Caco-2 (cell line): Measurements from ENCODE around the gene MPPED2. TPM values are rescaled to one million over a fixed set of nuclear protein-coding genes. Genes with fewer than 3 reads are reported as not detected.

Source experiments
- BruUV-seq: library from RNA; stranded (reverse); fragments of 400-500 nt; replicated peaks from 2 replicates; lab custom pipeline; 2021; lab: Mats Ljungman, UMichigan
- CTCF ChIA-PET: fragments of 300-600 bp; sonication (Branson Sonifier 250); formaldehyde crosslinking; loops from one replicate; lab custom pipeline; 2022; ENCODE audit warnings: antibody characterized with exemption; lab: Charles Lee
- POLR2A ChIA-PET: fragments of 300-600 bp; sonication (Branson Sonifier 250); formaldehyde crosslinking; loops from one replicate; lab custom pipeline; 2022; ENCODE audit warnings: antibody characterized with exemption; lab: Charles Lee
- DNase-seq, 2 experiments: peaks; one replicate each; pipeline versions ENCODE4 v3.0.0 to v3.0.0-alpha.2; 2020 to 2022
- H3K27me3 ChIP-seq: replicated peaks from 2 replicates; pipeline ENCODE4 v1.6.0; 2011; ENCODE audit warnings: low read length; ENCODE audit not compliant: control insufficient read depth, insufficient read depth
- H3K36me3 ChIP-seq: 2 replicates; pipeline ENCODE4 v1.5.1; 2011; ENCODE audit warnings: low read length; ENCODE audit not compliant: control insufficient read depth, insufficient read depth
- H3K4me1 ChIP-seq: fragments of 250-450 bp; sonication (Bioruptor Pico); 2 replicates; pipeline ENCODE4 v1.5.1; 2020; ENCODE audit warnings: mild to moderate bottlenecking
- H3K4me3 ChIP-seq: 2 replicates; pipeline ENCODE4 v1.5.1; 2011; ENCODE audit warnings: low read depth, mild to moderate bottlenecking, control low read depth, low read length
- H3K9me3 ChIP-seq: fragments of 250-450 bp; sonication (Bioruptor Pico); 2 replicates; pipeline ENCODE4 v1.5.1; 2020; ENCODE audit warnings: mild to moderate bottlenecking, moderate library complexity
- H3K27ac Mint-ChIP-seq: one replicate; pipeline ENCODE4 v1.8.0; 2022; ENCODE audit warnings: mixed read lengths; ENCODE audit not compliant: unreplicated experiment
- H3K27me3 Mint-ChIP-seq: one replicate; pipeline ENCODE4 v1.8.0; 2022; ENCODE audit warnings: mixed read lengths; ENCODE audit not compliant: insufficient read depth, unreplicated experiment
- H3K36me3 Mint-ChIP-seq: one replicate; pipeline ENCODE4 v1.8.0; 2022; ENCODE audit warnings: mild to moderate bottlenecking, mixed read lengths; ENCODE audit not compliant: insufficient read depth, unreplicated experiment
- H3K4me1 Mint-ChIP-seq: one replicate; pipeline ENCODE4 v1.8.0; 2022; ENCODE audit warnings: low read depth, mixed read lengths; ENCODE audit not compliant: unreplicated experiment
- H3K4me3 Mint-ChIP-seq: one replicate; pipeline ENCODE4 v1.8.0; 2022; ENCODE audit warnings: mild to moderate bottlenecking, moderate library complexity, mixed read lengths; ENCODE audit not compliant: unreplicated experiment
- H3K9me3 Mint-ChIP-seq: one replicate; pipeline ENCODE4 v1.8.0; 2022; ENCODE audit warnings: mixed read lengths; ENCODE audit not compliant: unreplicated experiment
- CTCF ChIP-seq, 2 experiments: fragments of 200-600 bp in 1 of 2; IDR thresholded peaks; 1 replicate in 1 of 2; 2 replicates in 1 of 2; pipeline versions ENCODE4 v1.5.1 to v1.8.0; 2011 to 2022; ENCODE audit warnings: antibody characterized with exemption in 1 of 2, control low read depth in 1 of 2, inconsistent platforms in 1 of 2, low read depth in 1 of 2, low read length in 1 of 2, mild to moderate bottlenecking in 1 of 2, moderate library complexity in 1 of 2; ENCODE audit not compliant: insufficient read depth in 1 of 2, severe bottlenecking in 1 of 2, unreplicated experiment in 1 of 2
- intact Hi-C: fragments of 100-400 bp; cut with micrococcal nuclease; formaldehyde crosslinking; loops from one replicate; pipeline ENCODE4 v1.10.0; 2022; ENCODE audit not compliant: unreplicated experiment
- total RNA-seq: library from RNA; stranded (reverse); gene quantifications from 2 replicates; pipeline ENCODE4 v1.2.3, GENCODE V29; 2022

The MPPED2 gene
- total RNA-seq, 1 experiment from 2014 or later, result not detected

GRCh38 chr11:30610628-30611027 lies 24.5 kb upstream of the MPPED2 start:
- no peak overlapping the region for H3K27ac Mint-ChIP-seq
- no TSS peak for BruUV-seq
- Histone ChIP-seq H3K4me1 (no peaks in the 10 kb centered on the region), H3K4me3 (no peak overlapping the region), H3K9me3 (no peaks in the 10 kb centered on the region), H3K36me3 (no peaks in the 10 kb centered on the region), H3K27me3 (no peaks in the 10 kb centered on the region)
- intact Hi-C loops, result no loop called here
- ChIA-PET POLR2A (no interaction called here), CTCF (no interaction called here)
- H3K9me3 Mint-ChIP-seq, result no peaks in the 10 kb centered on the region
- H3K36me3 Mint-ChIP-seq, result no peaks in the 10 kb centered on the region
- H3K27me3 Mint-ChIP-seq, result no peaks in the 10 kb centered on the region
- DNase-seq, result no peak
- no peak for TF ChIP-seq CTCF (IDR thresholded peaks at IDR 0.05; ENCODE audit: insufficient read depth in 1 of 2, low read depth in 1 of 2, low read length in 1 of 2, severe bottlenecking in 1 of 2, unreplicated experiment in 1 of 2)
- no peaks in the 10 kb centered on the region for H3K4me1 Mint-ChIP-seq
- H3K4me3 Mint-ChIP-seq, result no peak overlapping the region

- Mint-ChIP-seq H3K9me3 (no peaks in the 10 kb centered on the region), H3K4me3 (no peak overlapping the region), H3K27ac (no peak overlapping the region), H3K27me3 (peaks cover 3% of the 10 kb centered on the region), H3K36me3 (no peaks in the 10 kb centered on the region), H3K4me1 (no peaks in the 10 kb centered on the region)
- ChIA-PET POLR2A (no interaction called here), CTCF (no interaction called here)
- intact Hi-C loops, result no loop called here
- no peaks in the 10 kb centered on the region for H3K27me3 ChIP-seq
- no peak for TF ChIP-seq CTCF (IDR thresholded peaks at IDR 0.05; ENCODE audit: insufficient read depth in 1 of 2, low read depth in 1 of 2, low read length in 1 of 2, severe bottlenecking in 1 of 2, unreplicated experiment in 1 of 2)
- no peaks in the 10 kb centered on the region for H3K9me3 ChIP-seq
- no peaks in the 10 kb centered on the region for H3K36me3 ChIP-seq
- H3K4me3 ChIP-seq, result no peak overlapping the region
- BruUV-seq, result no TSS peak
- DNase-seq, result no peak
- H3K4me1 ChIP-seq, result no peaks in the 10 kb centered on the region
Measured at GRCh38 chr11:30608534-30608933, 22.4 kb upstream of the MPPED2 start.

- Mint-ChIP-seq H3K36me3 (no peaks in the 10 kb centered on the region), H3K27ac (no peak overlapping the region), H3K27me3 (peaks cover 3% of the 10 kb centered on the region), H3K4me1 (no peaks in the 10 kb centered on the region), H3K4me3 (no peak overlapping the region), H3K9me3 (no peaks in the 10 kb centered on the region)
- H3K27me3 ChIP-seq, result no peaks in the 10 kb centered on the region
- no TSS peak for BruUV-seq
- no peaks in the 10 kb centered on the region for H3K36me3 ChIP-seq
- intact Hi-C loops, result no loop called here
- H3K4me1 ChIP-seq, result no peaks in the 10 kb centered on the region
- H3K4me3 ChIP-seq, result no peak overlapping the region
- POLR2A ChIA-PET, result no interaction called here
- CTCF ChIA-PET, result no interaction called here
- no peak for DNase-seq
- no peak for TF ChIP-seq CTCF (IDR thresholded peaks at IDR 0.05; ENCODE audit: insufficient read depth in 1 of 2, low read depth in 1 of 2, low read length in 1 of 2, severe bottlenecking in 1 of 2, unreplicated experiment in 1 of 2)
- no peaks in the 10 kb centered on the region for H3K9me3 ChIP-seq
Measured at GRCh38 chr11:30605036-30605605, 19.0 kb upstream of the MPPED2 start.
